Subcutaneous adipose tissue (tissue), 4 donors: ENCODE measurements around the gene COL25A1. TPM values are rescaled to one million over a fixed set of nuclear protein-coding genes. Genes with fewer than 3 reads are reported as not detected.

ENCODE experiments used
- total RNA-seq, 4 donors: library from RNA; depleted of rRNA; stranded (reverse); fragments of >200 nt; gene quantifications; one replicate each; pipeline ENCODE4 v1.1.0, GENCODE V29; 2016
- TF ChIP-seq, protein P1 (sequence below): fragments of 450-650 bp; IDR thresholded peaks from one replicate; pipeline ENCODE4 v1.5.1; 2016; ENCODE audit warnings: low read depth, mild to moderate bottlenecking, control low read depth, antibody characterized with exemption, moderate library complexity

COL25A1 gene
- total RNA-seq, 4 donors from 2014 or later: 4.9 to 12.9 (median 10.1) TPM

DNA sequence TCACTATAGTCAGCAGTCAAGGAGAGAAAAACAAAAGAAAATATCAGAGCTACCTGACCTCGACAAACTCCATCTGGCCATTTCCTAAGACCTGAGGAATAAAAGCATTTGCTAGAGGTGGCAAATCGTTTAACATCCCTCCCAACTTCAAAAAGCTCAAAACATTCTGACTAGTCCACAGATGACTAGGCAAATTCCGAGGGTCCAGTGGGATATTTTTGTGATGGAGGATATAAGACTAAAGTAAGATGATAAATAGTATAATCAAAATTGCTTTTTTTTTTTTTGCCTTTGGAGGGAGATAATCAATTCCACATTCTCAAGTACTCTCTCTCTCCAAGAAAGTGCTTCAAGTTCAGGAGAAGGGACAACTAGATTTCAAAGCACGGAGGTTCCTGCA, 420.5 kb downstream of the COL25A1 start:
- TF ChIP-seq, protein P1, sequence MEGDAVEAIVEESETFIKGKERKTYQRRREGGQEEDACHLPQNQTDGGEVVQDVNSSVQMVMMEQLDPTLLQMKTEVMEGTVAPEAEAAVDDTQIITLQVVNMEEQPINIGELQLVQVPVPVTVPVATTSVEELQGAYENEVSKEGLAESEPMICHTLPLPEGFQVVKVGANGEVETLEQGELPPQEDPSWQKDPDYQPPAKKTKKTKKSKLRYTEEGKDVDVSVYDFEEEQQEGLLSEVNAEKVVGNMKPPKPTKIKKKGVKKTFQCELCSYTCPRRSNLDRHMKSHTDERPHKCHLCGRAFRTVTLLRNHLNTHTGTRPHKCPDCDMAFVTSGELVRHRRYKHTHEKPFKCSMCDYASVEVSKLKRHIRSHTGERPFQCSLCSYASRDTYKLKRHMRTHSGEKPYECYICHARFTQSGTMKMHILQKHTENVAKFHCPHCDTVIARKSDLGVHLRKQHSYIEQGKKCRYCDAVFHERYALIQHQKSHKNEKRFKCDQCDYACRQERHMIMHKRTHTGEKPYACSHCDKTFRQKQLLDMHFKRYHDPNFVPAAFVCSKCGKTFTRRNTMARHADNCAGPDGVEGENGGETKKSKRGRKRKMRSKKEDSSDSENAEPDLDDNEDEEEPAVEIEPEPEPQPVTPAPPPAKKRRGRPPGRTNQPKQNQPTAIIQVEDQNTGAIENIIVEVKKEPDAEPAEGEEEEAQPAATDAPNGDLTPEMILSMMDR: no peak

DNA sequence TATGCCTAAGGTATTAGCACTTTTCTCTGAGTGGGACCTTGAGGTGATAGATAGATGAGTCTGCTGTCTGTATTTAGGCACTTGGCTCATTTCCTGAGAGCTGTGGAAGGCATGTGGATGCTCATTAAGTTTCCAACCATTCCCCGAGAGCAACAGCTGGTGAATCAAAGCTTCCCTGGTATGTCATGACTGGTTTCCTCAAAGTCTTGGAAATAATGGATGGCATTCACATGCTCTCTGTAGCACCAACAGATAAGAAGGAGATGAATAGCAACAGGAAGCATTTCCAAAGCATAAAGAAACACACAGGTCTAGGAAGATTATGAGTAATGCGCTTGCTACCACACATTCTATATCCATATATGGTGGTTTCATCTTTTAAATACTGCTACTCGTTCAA, 421.3 kb downstream of the COL25A1 start:
- TF ChIP-seq, protein P1: no peak

DNA sequence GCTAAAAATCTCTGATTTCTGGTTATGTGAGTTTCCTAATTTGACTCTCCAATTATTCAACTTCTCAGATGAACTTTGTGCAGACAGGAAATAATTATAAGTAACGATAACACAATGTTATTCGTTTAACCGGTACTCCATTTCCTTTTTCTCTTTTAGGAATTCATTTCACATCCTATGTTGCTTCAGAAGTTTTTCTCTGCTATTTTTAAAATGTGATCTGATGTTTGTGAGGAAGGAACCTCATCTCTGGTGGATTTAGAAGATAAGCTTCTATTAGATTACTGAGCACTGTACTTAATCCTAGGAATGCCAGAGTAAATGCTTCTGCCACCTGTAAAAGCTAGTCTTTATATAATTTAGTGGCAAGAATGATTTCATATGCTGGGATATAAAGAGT, 423.7 kb downstream of the COL25A1 start:
- TF ChIP-seq, protein P1: no peak

DNA sequence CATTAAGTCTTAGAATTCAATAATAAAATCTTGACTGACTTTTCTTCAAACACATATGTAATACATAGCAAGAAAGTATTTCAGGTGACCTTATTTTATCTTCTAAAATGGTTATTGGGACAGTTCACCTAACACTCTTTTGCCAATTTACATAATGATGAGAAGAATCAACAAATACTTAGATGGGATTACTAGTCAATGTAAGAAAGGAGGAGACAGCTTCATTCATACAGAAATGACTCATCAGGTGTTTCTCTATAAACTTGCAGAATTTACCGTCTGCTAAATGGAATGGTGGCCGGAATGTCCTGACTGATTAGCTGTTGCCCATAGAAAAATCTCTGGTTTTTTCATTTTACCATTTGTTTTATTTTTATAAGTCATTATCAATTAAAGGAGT, 424.6 kb downstream of the COL25A1 start:
- TF ChIP-seq, protein P1: no peak

DNA sequence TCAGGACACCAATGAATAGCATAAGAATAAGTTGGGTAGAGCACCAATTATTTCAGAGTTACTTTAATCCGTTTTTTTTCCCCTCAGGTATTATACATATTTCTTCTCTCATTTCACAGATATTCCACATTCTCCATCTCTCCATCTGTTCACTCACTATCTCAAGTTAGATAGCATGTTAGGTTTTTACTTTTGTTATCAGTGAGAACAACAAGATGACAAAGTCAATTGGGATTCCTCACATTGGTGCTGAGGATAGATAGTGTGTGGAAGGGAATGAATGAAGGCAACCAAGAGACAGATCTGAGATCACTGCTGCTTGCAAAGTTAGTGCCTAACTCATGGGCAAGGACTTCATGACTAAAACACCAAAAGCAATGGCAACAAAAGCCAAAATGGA, 427.7 kb downstream of the COL25A1 start:
- TF ChIP-seq, protein P1: no peak

DNA sequence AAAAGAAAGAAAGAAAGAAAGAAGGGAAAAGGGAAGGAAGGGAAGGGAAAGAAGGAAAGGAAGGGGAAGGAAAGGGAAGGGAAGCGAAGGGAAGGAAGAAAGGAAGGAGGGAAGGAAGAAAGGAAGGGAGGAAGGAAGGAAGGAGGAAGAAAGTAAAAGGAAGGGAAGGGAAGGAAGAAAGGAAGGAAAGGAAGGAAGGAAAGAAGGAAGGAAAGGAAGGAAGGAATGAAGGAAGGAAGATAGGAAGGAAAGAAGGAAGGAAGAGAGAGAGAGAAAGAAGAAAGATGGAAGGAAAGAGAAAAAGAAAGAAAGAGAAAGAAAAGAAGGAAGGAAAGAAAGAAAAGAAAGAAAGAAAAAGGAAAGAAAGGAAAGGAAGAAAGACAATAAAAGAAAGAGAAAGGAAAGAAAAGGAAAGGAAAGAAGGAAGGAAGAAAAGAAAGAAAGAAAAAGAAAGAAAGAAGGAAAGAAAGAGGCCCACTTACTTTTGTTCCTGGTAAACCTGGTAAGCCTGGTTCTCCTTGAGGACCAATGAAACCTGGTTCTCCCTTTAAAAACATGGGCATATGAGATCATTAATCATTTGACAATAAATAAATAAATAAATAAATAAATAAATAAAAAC, 433.7 kb downstream of the COL25A1 start:
- TF ChIP-seq, protein P1: no peak

DNA sequence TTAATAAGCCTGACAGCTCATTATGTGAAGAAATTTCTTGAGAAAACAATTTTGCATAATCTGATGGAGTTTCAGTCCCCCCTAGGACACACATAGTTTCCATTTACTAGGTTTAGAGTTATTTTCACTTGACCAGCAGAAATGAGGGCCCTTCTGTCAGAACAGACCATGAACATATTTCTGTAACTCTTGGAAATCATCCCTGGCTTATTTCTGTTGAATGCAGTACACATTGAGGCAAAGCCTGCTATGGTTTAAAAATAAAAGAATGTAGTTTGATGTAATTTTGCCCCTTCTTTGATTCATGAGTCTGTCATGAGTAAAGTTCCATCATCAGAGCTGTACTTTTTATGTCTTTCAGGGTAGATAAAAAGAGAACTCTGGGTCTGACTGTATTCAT, 435.0 kb downstream of the COL25A1 start:
- TF ChIP-seq, protein P1: no peak
